Thoracic aorta (tissue), 2 donors: Measurements from ENCODE around the gene IL1RAPL2. TPM values are rescaled to one million over a fixed set of nuclear protein-coding genes. Genes with fewer than 3 reads are reported as not detected.

Experiments
- ATAC-seq: fragments of 150-250 bp; one replicate; pipeline ENCODE4 v1.8.0; 2017; ENCODE audit warnings: low read depth; ENCODE audit not compliant: insufficient number of reproducible peaks, low FRiP score
- DNase-seq: peaks from one replicate; pipeline ENCODE4 v3.0.0-alpha.2; 2020; ENCODE audit warnings: low spot score
- H3K27ac ChIP-seq, 2 donors: fragments of 200-600 bp; sonication (generic); 1 replicate in 1 of 2; 2 replicates in 1 of 2; pipeline ENCODE4 v1.5.1; 2016; ENCODE audit warnings: mild to moderate bottlenecking in 2 of 2, moderate library complexity in 2 of 2
- H3K27me3 ChIP-seq: fragments of 200-600 bp; sonication (generic); replicated peaks from 2 replicates; pipeline ENCODE4 v1.6.0; 2016; ENCODE audit warnings: mild to moderate bottlenecking; ENCODE audit not compliant: insufficient read depth
- H3K36me3 ChIP-seq: fragments of 200-600 bp; sonication (generic); one replicate; pipeline ENCODE4 v1.5.1; 2016
- H3K4me1 ChIP-seq, 2 donors: fragments of 200-600 bp; sonication (generic); 1 replicate in 1 of 2; 2 replicates in 1 of 2; pipeline versions ENCODE4 v1.5.1 to v1.6.0; 2016; ENCODE audit warnings: low read depth in 2 of 2, mild to moderate bottlenecking in 1 of 2; ENCODE audit not compliant: control insufficient read depth in 1 of 2
- H3K4me3 ChIP-seq: fragments of 200-600 bp; sonication (generic); 2 replicates; pipeline ENCODE4 v1.5.1; 2016; ENCODE audit warnings: mild to moderate bottlenecking
- H3K9me3 ChIP-seq: fragments of 200-600 bp; sonication (generic); 2 replicates; pipeline ENCODE4 v1.5.1; 2016
- total RNA-seq, 2 donors: library from RNA; depleted of rRNA; stranded (reverse); fragments of >200 nt; gene quantifications; one replicate each; pipeline versions ENCODE4 v1.1.0 to v1.2.3, GENCODE V29; 2016
- TF ChIP-seq, protein P1 (sequence below): fragments of 200-600 bp; sonication (generic); IDR thresholded peaks from one replicate; pipeline ENCODE4 v1.5.1; 2019; ENCODE audit warnings: antibody characterized with exemption

IL1RAPL2 gene
- total RNA-seq, 2 donors from 2014 or later: not detected

DNA sequence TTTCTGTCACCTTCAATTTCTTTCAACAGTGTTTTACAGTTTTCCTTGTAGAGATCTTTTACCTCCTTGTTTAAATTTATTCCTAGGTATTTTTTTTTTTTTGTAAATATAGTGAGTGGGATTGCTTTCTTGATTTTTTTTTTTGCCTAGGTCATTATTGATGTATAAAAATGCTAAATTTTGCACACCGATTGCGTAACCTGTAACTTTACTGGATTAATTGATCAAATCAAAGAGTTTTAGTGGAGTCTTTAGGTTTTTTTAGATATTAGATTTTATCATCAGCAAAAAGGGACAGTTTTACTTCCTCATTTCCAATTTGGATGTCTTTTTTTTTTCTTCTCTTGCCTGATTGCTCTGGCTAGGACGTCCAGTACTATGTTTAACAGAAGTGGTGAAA lies 613.6 kb downstream of the IL1RAPL2 start:
- no peak overlapping the region for H3K27ac ChIP-seq
- ATAC-seq (no peak), DNase-seq (no peak)
- H3K9me3 ChIP-seq: no peaks in the 10 kb centered on the region
- no peaks in the 10 kb centered on the region for H3K27me3 ChIP-seq
- no peaks in the 10 kb centered on the region for H3K36me3 ChIP-seq
- H3K4me1 ChIP-seq: no peaks in the 10 kb centered on the region
- TF ChIP-seq, protein P1, sequence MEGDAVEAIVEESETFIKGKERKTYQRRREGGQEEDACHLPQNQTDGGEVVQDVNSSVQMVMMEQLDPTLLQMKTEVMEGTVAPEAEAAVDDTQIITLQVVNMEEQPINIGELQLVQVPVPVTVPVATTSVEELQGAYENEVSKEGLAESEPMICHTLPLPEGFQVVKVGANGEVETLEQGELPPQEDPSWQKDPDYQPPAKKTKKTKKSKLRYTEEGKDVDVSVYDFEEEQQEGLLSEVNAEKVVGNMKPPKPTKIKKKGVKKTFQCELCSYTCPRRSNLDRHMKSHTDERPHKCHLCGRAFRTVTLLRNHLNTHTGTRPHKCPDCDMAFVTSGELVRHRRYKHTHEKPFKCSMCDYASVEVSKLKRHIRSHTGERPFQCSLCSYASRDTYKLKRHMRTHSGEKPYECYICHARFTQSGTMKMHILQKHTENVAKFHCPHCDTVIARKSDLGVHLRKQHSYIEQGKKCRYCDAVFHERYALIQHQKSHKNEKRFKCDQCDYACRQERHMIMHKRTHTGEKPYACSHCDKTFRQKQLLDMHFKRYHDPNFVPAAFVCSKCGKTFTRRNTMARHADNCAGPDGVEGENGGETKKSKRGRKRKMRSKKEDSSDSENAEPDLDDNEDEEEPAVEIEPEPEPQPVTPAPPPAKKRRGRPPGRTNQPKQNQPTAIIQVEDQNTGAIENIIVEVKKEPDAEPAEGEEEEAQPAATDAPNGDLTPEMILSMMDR: no peak
- H3K4me3 ChIP-seq: no peak overlapping the region

DNA sequence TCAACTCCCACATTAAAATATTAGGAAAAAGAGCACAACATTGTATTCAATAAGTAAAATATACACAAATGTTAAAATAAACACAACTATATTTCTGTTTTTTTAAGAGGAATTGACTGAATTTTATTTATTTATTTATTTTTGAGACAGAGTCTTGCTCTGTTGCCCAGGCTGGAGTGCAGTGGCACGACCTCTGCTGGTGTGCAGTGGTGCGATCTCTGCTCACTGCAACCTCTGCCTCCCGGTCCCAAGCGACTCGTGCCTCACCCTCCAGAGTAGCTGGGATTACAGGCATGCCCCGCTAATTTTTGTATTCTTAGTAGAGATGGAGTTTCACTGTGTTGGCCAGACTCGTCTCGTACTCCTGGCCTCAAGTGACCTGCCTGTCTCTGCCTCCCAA lies 623.1 kb downstream of the IL1RAPL2 start:
- H3K27me3 ChIP-seq: no peaks in the 10 kb centered on the region
- H3K27ac ChIP-seq: no peak overlapping the region
- H3K4me3 ChIP-seq: no peak overlapping the region
- H3K9me3 ChIP-seq: no peaks in the 10 kb centered on the region
- DNase-seq (no peak), ATAC-seq (no peak)
- H3K36me3 ChIP-seq: no peaks in the 10 kb centered on the region
- TF ChIP-seq, protein P1: no peak
- H3K4me1 ChIP-seq: no peaks in the 10 kb centered on the region

DNA sequence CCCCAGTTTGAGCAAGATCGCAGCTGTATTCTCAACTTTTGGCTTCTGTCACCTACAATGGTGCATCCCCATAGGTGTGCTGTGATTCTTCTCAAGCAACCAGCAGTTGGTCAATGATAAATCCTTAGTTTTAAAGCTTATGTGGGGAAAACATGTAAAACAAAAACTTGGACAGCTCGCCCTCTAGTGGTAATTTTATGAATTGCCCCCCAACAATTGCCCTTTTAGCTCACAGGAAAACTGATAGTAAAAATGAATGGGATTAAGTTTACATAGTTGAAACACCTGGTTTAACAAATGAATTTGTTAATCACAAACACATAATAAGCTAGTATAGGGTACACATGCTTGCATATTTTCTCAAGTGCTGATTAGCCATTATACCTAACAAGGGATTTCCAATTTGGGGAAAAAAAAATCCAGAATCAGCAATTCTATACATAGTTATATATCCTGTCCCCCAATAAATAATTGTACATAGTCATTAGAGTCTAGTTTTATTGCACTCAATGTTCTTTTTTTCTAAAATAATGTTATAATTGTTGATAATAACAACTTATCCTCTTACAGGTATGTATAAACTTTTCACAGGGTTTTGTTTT lies 624.4 kb downstream of the IL1RAPL2 start:
- DNase-seq: no peak
- Histone ChIP-seq H3K4me3 (no peak overlapping the region), H3K36me3 (no peaks in the 10 kb centered on the region), H3K4me1 (no peaks in the 10 kb centered on the region), H3K9me3 (no peaks in the 10 kb centered on the region), H3K27me3 (no peaks in the 10 kb centered on the region), H3K27ac (no peak overlapping the region)
- TF ChIP-seq, protein P1: peak; percentile 49
- ATAC-seq: no peak

DNA sequence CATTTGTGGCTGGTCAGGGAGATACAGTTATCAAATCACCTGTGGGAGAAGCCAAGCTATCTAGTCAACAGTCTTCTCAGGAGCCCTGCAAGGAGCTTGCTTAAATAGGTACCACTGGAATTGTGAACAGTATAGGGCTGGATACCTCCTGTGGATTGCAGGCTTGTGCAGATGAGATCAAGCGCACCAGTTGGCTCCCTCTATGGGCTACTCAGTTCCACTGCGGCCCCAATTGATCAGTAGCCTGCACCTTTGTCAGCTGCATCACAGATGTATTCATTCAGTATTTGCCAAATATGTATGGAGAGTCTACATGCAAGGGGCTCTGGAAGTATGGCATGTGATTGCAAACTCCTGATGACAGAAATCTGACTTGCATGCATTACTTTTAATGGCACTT lies 625.9 kb downstream of the IL1RAPL2 start:
- Histone ChIP-seq H3K27me3 (no peaks in the 10 kb centered on the region), H3K4me1 (no peaks in the 10 kb centered on the region), H3K36me3 (no peaks in the 10 kb centered on the region), H3K4me3 (no peak overlapping the region), H3K9me3 (no peaks in the 10 kb centered on the region), H3K27ac (no peak overlapping the region)
- TF ChIP-seq, protein P1: no peak
- DNase-seq: no peak
- no peak for ATAC-seq

DNA sequence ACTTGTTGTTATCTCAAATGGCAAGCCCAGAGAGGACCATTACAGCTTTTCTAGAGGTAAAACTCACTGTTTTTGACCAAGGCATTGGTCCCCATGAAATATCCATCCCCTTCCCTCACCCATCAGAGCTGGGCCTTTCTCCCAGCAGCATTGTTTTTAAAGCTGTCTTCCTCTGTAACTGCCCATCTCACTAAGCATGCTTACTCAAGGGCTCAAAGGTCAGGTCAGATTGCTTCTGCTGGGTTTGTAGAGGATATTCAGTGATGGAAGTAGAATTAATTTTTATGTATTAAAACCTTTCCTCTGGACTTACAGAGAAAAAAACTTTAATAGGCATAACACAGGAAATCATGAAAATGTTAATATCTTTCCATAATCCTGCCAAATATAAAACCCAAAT lies 643.4 kb downstream of the IL1RAPL2 start:
- ATAC-seq: no peak
- no peak for DNase-seq
- TF ChIP-seq, protein P1: no peak
- Histone ChIP-seq H3K27ac (no peak overlapping the region), H3K4me1 (no peaks in the 10 kb centered on the region), H3K9me3 (no peaks in the 10 kb centered on the region), H3K4me3 (no peak overlapping the region), H3K27me3 (no peaks in the 10 kb centered on the region), H3K36me3 (no peaks in the 10 kb centered on the region)
